Endodermal cell (in vitro differentiated cells): ENCODE results near the gene KCNJ11. TPM values are rescaled to one million over a fixed set of nuclear protein-coding genes. Genes with fewer than 3 reads are reported as not detected.

Experiments
- DNase-seq: peaks from one replicate; pipeline ENCODE4 v3.0.0-alpha.2; 2017
- H3K27ac ChIP-seq: 2 replicates; pipeline ENCODE4 v1.5.1; 2013; ENCODE audit warnings: mild to moderate bottlenecking, low read depth, low read length, moderate library complexity
- H3K27me3 ChIP-seq: 2 replicates; pipeline ENCODE4 v1.6.1; 2013; ENCODE audit warnings: mild to moderate bottlenecking, low read length, moderate library complexity; ENCODE audit not compliant: insufficient read depth, control insufficient read depth, poor library complexity, severe bottlenecking
- H3K36me3 ChIP-seq: 2 replicates; pipeline ENCODE4 v1.7.0; 2013; ENCODE audit warnings: mild to moderate bottlenecking, low read length, moderate library complexity; ENCODE audit not compliant: control insufficient read depth, insufficient read depth
- H3K4me1 ChIP-seq: one replicate; pipeline ENCODE4 v1.7.0; 2013; ENCODE audit warnings: low read length; ENCODE audit not compliant: control insufficient read depth, insufficient read depth
- H3K4me3 ChIP-seq: 2 replicates; pipeline ENCODE4 v1.5.1; 2013; ENCODE audit warnings: mild to moderate bottlenecking, low read length, moderate library complexity
- H3K9ac ChIP-seq: 2 replicates; pipeline ENCODE4 v1.6.1; 2013; ENCODE audit warnings: mild to moderate bottlenecking, low read length, moderate library complexity; ENCODE audit not compliant: poor library complexity, severe bottlenecking; ENCODE audit errors: extremely low read depth
- H3K9me3 ChIP-seq: 2 replicates; pipeline ENCODE4 v1.6.1; 2013; ENCODE audit warnings: mild to moderate bottlenecking, low read length, moderate library complexity; ENCODE audit not compliant: control insufficient read depth
- H3K27ac Mint-ChIP-seq: 2 replicates; pipeline ENCODE4 v1.8.0; 2020; ENCODE audit warnings: mixed read lengths
- H3K27me3 Mint-ChIP-seq: 2 replicates; pipeline ENCODE4 v1.8.0; 2021; ENCODE audit warnings: mild to moderate bottlenecking, mixed read lengths; ENCODE audit not compliant: insufficient read depth
- H3K36me3 Mint-ChIP-seq: 2 replicates; pipeline ENCODE4 v1.8.0; 2020; ENCODE audit warnings: low read depth, mixed read lengths
- H3K4me1 Mint-ChIP-seq: 2 replicates; pipeline ENCODE4 v1.8.0; 2020; ENCODE audit warnings: mixed read lengths
- H3K4me3 Mint-ChIP-seq: 2 replicates; pipeline ENCODE4 v1.8.0; 2020; ENCODE audit warnings: mild to moderate bottlenecking, moderate library complexity, mixed read lengths
- H3K9me3 Mint-ChIP-seq: 2 replicates; pipeline ENCODE4 v1.8.0; 2020; ENCODE audit warnings: mild to moderate bottlenecking, mixed read lengths
- CTCF ChIP-seq: fragments of 200-600 bp; sonication (generic); conservative IDR thresholded peaks from 2 replicates; pipeline ENCODE4 v1.5.0; 2021; ENCODE audit warnings: antibody characterized with exemption, mild to moderate bottlenecking
- WGBS, 2 experiments: methylation state at CpG; one replicate each; pipeline versions ENCODE4 v1.1.5 to v1.1.7; 2013; ENCODE audit warnings: missing lambda C conversion rate in 2 of 2, mixed read lengths in 1 of 2; ENCODE audit not compliant: insufficient coverage in 1 of 2, insufficient read length in 1 of 2; 5-methylcytosine and 5-hydroxymethylcytosine counted together
- total RNA-seq, 2 donors: library from RNA; stranded (reverse); fragmentation: NEBNext Ultra II Directional in 1 of 2; extraction: Animal tissue kit (Norgen Biotek cat#: 25700) in 1 of 2; gene quantifications; 2 replicates in 1 of 2; 3 replicates in 1 of 2; pipeline ENCODE4 v1.2.1, GENCODE V29; 2021

Gene KCNJ11
- total RNA-seq, 2 donors from 2014 or later, result 2.2 to 5.3 TPM

GRCh38 chr11:17432002-17432401, 43.5 kb upstream of the KCNJ11 start:
- Mint-ChIP-seq H3K36me3 (no peaks in the 10 kb centered on the region), H3K4me1 (peaks cover 16% of the 10 kb centered on the region), H3K4me3 (no peak overlapping the region), H3K27me3 (peaks cover 39% of the 10 kb centered on the region), H3K27ac (no peak overlapping the region), H3K9me3 (no peaks in the 10 kb centered on the region)
- no peak for DNase-seq
- Histone ChIP-seq H3K27ac (no peak overlapping the region), H3K27me3 (no peaks in the 10 kb centered on the region), H3K9ac (no peak overlapping the region), H3K9me3 (no peaks in the 10 kb centered on the region), H3K36me3 (no peaks in the 10 kb centered on the region), H3K4me1 (peaks cover 19% of the 10 kb centered on the region), H3K4me3 (no peak overlapping the region)
- no peak for TF ChIP-seq CTCF
- 83 to 88% methylated on average over 1 to 7 of the region's 7 CpGs for WGBS, 2 experiments

GRCh38 chr11:17431139-17431538, 42.7 kb upstream of the KCNJ11 start:
- no peak overlapping the region for H3K27ac Mint-ChIP-seq
- Histone ChIP-seq H3K4me1 (peaks cover 19% of the 10 kb centered on the region), H3K27ac (no peak overlapping the region), H3K9me3 (no peaks in the 10 kb centered on the region), H3K36me3 (no peaks in the 10 kb centered on the region), H3K27me3 (no peaks in the 10 kb centered on the region), H3K4me3 (no peak overlapping the region), H3K9ac (no peak overlapping the region)
- WGBS, 2 experiments, result 90% methylated on average over 8 of the region's 8 CpGs; no CpG with 5 or more reads in 1 of the 2 experiments
- no peaks in the 10 kb centered on the region for H3K9me3 Mint-ChIP-seq
- H3K27me3 Mint-ChIP-seq, result peaks cover 38% of the 10 kb centered on the region
- no peaks in the 10 kb centered on the region for H3K36me3 Mint-ChIP-seq
- H3K4me1 Mint-ChIP-seq, result peaks cover 16% of the 10 kb centered on the region
- DNase-seq, result no peak
- H3K4me3 Mint-ChIP-seq, result no peak overlapping the region
- no peak for TF ChIP-seq CTCF

GRCh38 chr11:17430616-17431015, 42.2 kb upstream of the KCNJ11 start:
- WGBS, 2 experiments, result 86 to 92% methylated on average over 10 to 13 of the region's 13 CpGs
- no peak overlapping the region for H3K27ac Mint-ChIP-seq
- H3K4me1 Mint-ChIP-seq, result peaks cover 14% of the 10 kb centered on the region
- no peaks in the 10 kb centered on the region for H3K9me3 Mint-ChIP-seq
- no peaks in the 10 kb centered on the region for H3K36me3 ChIP-seq
- H3K27ac ChIP-seq, result no peak overlapping the region
- H3K36me3 Mint-ChIP-seq, result no peaks in the 10 kb centered on the region
- H3K27me3 Mint-ChIP-seq, result peaks cover 33% of the 10 kb centered on the region
- H3K4me3 Mint-ChIP-seq, result no peak overlapping the region
- H3K4me3 ChIP-seq, result no peak overlapping the region
- peaks cover 16% of the 10 kb centered on the region for H3K4me1 ChIP-seq
- no peaks in the 10 kb centered on the region for H3K27me3 ChIP-seq
- H3K9me3 ChIP-seq, result no peaks in the 10 kb centered on the region
- no peak for DNase-seq
- no peak for TF ChIP-seq CTCF
- no peak overlapping the region for H3K9ac ChIP-seq
